HCT116 (cell line): Measurements from ENCODE around the gene HIGD1A. TPM values are rescaled to one million over a fixed set of nuclear protein-coding genes. Genes with fewer than 3 reads are reported as not detected.

Experiments used
- ATAC-seq: fragments of 200-7000 bp; cut with Tn5 transposase; 2 replicates; pipeline ENCODE4 v1.9.1; 2020; ENCODE audit warnings: mild to moderate bottlenecking, moderate library complexity
- BruUV-seq: library from RNA; stranded (reverse); fragments of 400-500 nt; replicated peaks from 2 replicates; lab custom pipeline; 2021; lab: Mats Ljungman, UMichigan
- CTCF ChIA-PET: fragments of 300-600 bp; sonication (Branson Sonifier 250); formaldehyde crosslinking; loops from one replicate; lab custom pipeline; 2021; ENCODE audit warnings: antibody characterized with exemption; lab: Charles Lee
- POLR2A ChIA-PET: fragments of 300-600, 350-600 bp; sonication (Branson Sonifier 250); formaldehyde crosslinking; loops from one replicate; lab custom pipeline; 2021; ENCODE audit warnings: antibody characterized with exemption; lab: Charles Lee
- RAD21 ChIA-PET, 2 experiments: fragments of 300-600 bp; sonication (Branson Sonifier 250); formaldehyde crosslinking; loops; one replicate each; lab custom pipeline; 2023; ENCODE audit warnings: low total read pairs in 2 of 2; ENCODE audit not compliant: uncharacterized antibody in 2 of 2, unreplicated experiment in 2 of 2, low non-redundant PET in 1 of 2; lab: Charles Lee
- DNase-seq: peaks from one replicate; pipeline ENCODE4 v3.0.0-alpha.2; 2010; ENCODE audit warnings: low read depth, low spot score
- H2AFZ ChIP-seq: fragments of 200-600 bp; shearing (Covaris generic), sonication (generic); 2 replicates; pipeline ENCODE4 v1.6.1; 2017; ENCODE audit warnings: low read depth, mixed run types, mixed read lengths, antibody characterized with exemption, low read length; ENCODE audit not compliant: poor library complexity, severe bottlenecking
- H3K27ac ChIP-seq: 2 replicates; pipeline ENCODE4 v1.5.1; 2012; ENCODE audit warnings: low read depth, low read length
- H3K27me3 ChIP-seq: fragments of 200-600 bp; sonication (generic); 2 replicates; pipeline ENCODE4 v1.6.1; 2016; ENCODE audit warnings: mixed run types, low read length, mixed read lengths; ENCODE audit not compliant: insufficient read depth
- H3K36me3 ChIP-seq, 2 experiments: fragments of 200-500 bp in 1 of 2; fragments of 200-600 bp in 1 of 2; sonication (Bioruptor generic) in 1 of 2; sonication (generic) in 1 of 2; 2 replicates each; pipeline versions ENCODE4 v1.5.1 to v1.6.1; 2014 to 2016; ENCODE audit warnings: low read length in 2 of 2, inconsistent platforms in 1 of 2, mixed read lengths in 1 of 2, mixed run types in 1 of 2; ENCODE audit not compliant: insufficient read depth in 2 of 2, control insufficient read depth in 1 of 2
- H3K4me1 ChIP-seq, 2 experiments: fragments of 200-600 bp in 1 of 2; sonication (generic) in 1 of 2; 2 replicates each; pipeline versions ENCODE4 v1.5.1 to v1.6.1; 2012 to 2017; ENCODE audit warnings: low read length in 2 of 2, inconsistent platforms in 1 of 2, mild to moderate bottlenecking in 1 of 2, mixed read lengths in 1 of 2, mixed run types in 1 of 2, moderate library complexity in 1 of 2; ENCODE audit not compliant: insufficient read depth in 2 of 2, control insufficient read depth in 1 of 2
- H3K4me2 ChIP-seq: fragments of 200-600 bp; sonication (generic); 2 replicates; pipeline ENCODE4 v1.6.1; 2017; ENCODE audit warnings: mixed run types, low read length, mixed read lengths
- H3K4me3 ChIP-seq, 2 experiments: fragments of 200-600 bp in 1 of 2; sonication (generic) in 1 of 2; replicated peaks in 1 of 2; 2 replicates each; pipeline ENCODE4 v1.5.1; 2011 to 2016; ENCODE audit warnings: low read length in 2 of 2, control low read depth in 1 of 2, low read depth in 1 of 2, mild to moderate bottlenecking in 1 of 2, mixed read lengths in 1 of 2, mixed run types in 1 of 2
- H3K79me2 ChIP-seq: fragments of 200-600 bp; sonication (generic); 2 replicates; pipeline ENCODE4 v1.6.1; 2017; ENCODE audit warnings: mild to moderate bottlenecking, mixed run types, low read length, moderate library complexity, mixed read lengths; ENCODE audit not compliant: insufficient read depth
- H3K9ac ChIP-seq: fragments of 200-600 bp; sonication (generic); 2 replicates; pipeline ENCODE4 v1.6.1; 2016; ENCODE audit warnings: low read length, mixed read lengths
- H3K9me2 ChIP-seq: fragments of 200-600 bp; sonication (generic), shearing (Covaris generic); 2 replicates; pipeline ENCODE4 v1.6.1; 2017; ENCODE audit warnings: mixed run types, mild to moderate bottlenecking, moderate library complexity; ENCODE audit not compliant: insufficient read depth
- H3K9me3 ChIP-seq, 2 experiments: fragments of 200-500 bp in 1 of 2; fragments of 200-600 bp in 1 of 2; sonication (Bioruptor generic) in 1 of 2; sonication (generic) in 1 of 2; 2 replicates each; pipeline ENCODE4 v1.6.1; 2014 to 2017; ENCODE audit warnings: low read length in 2 of 2, mixed read lengths in 2 of 2, inconsistent platforms in 1 of 2, low read depth in 1 of 2, mild to moderate bottlenecking in 1 of 2, mixed run types in 1 of 2, moderate library complexity in 1 of 2; ENCODE audit not compliant: control insufficient read depth in 1 of 2, insufficient read depth in 1 of 2
- H4K20me1 ChIP-seq: fragments of 200-600 bp; sonication (generic), shearing (Covaris generic); 2 replicates; pipeline ENCODE4 v1.6.1; 2017; ENCODE audit warnings: mixed run types, mild to moderate bottlenecking, moderate library complexity; ENCODE audit not compliant: insufficient read depth
- CEBPB ChIP-seq: IDR thresholded peaks from 2 replicates; pipeline ENCODE4 v1.6.1; 2012; ENCODE audit warnings: low read depth
- ELF1 ChIP-seq: IDR thresholded peaks from 2 replicates; pipeline ENCODE4 v1.6.1; 2012; ENCODE audit warnings: low read depth, borderline replicate concordance
- EZH2phosphoT487 ChIP-seq: fragments of 200-600 bp; IDR thresholded peaks from 2 replicates; pipeline ENCODE4 v1.6.1; 2018; ENCODE audit warnings: antibody characterized with exemption, borderline replicate concordance
- FOSL1 ChIP-seq: IDR thresholded peaks from 2 replicates; pipeline ENCODE4 v1.6.1; 2012; ENCODE audit warnings: low read depth
- SIN3A ChIP-seq: IDR thresholded peaks from 2 replicates; pipeline ENCODE4 v1.6.1; 2012; ENCODE audit warnings: low read depth
- SRF ChIP-seq: IDR thresholded peaks from 2 replicates; pipeline ENCODE4 v1.6.1; 2012; ENCODE audit warnings: low read depth
- TCF7L2 ChIP-seq: IDR thresholded peaks from 2 replicates; pipeline ENCODE4 v1.7.0; 2011; ENCODE audit warnings: borderline replicate concordance, inconsistent platforms; ENCODE audit not compliant: insufficient read depth, insufficient read length; ENCODE audit errors: extremely low read depth
- YY1 ChIP-seq: IDR thresholded peaks from 2 replicates; pipeline ENCODE4 v1.6.1; 2011; ENCODE audit warnings: low read length, low read depth, moderate library complexity, mild to moderate bottlenecking; ENCODE audit not compliant: insufficient replicate concordance; ENCODE audit errors: extremely low read depth
- ZFX ChIP-seq: fragments of 450-650 bp; IDR thresholded peaks from 2 replicates; pipeline ENCODE4 v1.6.1; 2017
- ZNF274 ChIP-seq: fragments of 200-500 bp; sonication (Bioruptor generic); IDR thresholded peaks from 2 replicates; pipeline ENCODE4 v1.6.1; 2014; ENCODE audit warnings: mild to moderate bottlenecking, low read depth, low read length, inconsistent platforms
- intact Hi-C: fragments of 100-400 bp; cut with micrococcal nuclease; formaldehyde crosslinking; loops from 2 replicates; pipeline ENCODE4 v1.10.0; 2022
- total RNA-seq: library from RNA; stranded (reverse); gene quantifications from one replicate; pipeline ENCODE4 v1.2.1, GENCODE V29; 2021; ENCODE audit not compliant: unreplicated experiment
- TF ChIP-seq, protein P1 (sequence below), 3 experiments: fragments of 200-600 bp in 1 of 3; sonication (generic) in 1 of 3; IDR thresholded peaks in 2 of 3; conservative IDR thresholded peaks in 1 of 3; 2 replicates each; pipeline ENCODE4 v1.5.1; 2012 to 2017; ENCODE audit warnings: low read depth in 2 of 3, low read length in 2 of 3, antibody characterized with exemption in 1 of 3, borderline replicate concordance in 1 of 3, control low read depth in 1 of 3, mild to moderate bottlenecking in 1 of 3, mixed read lengths in 1 of 3, mixed run types in 1 of 3, moderate library complexity in 1 of 3; ENCODE audit not compliant: insufficient read depth in 1 of 3

Gene HIGD1A
- total RNA-seq, 1 experiment from 2014 or later = 71.2 TPM

- Histone ChIP-seq H4K20me1 (no peaks in the 10 kb centered on the region), H3K9me2 (no peaks in the 10 kb centered on the region), H3K36me3 (no peaks in the 10 kb centered on the region), H2AFZ (no peak overlapping the region), H3K9me3 (no peaks in the 10 kb centered on the region), H3K4me3 (no peak overlapping the region), H3K27ac (no peak overlapping the region), H3K9ac (no peak overlapping the region), H3K79me2 (no peaks in the 10 kb centered on the region), H3K4me2 (no peak overlapping the region), H3K4me1 (peaks cover 2 to 15% of the 10 kb centered on the region in 2 experiments; a peak in 2 of 4 replicates), H3K27me3 (no peaks in the 10 kb centered on the region)
- CTCF ChIA-PET = interaction anchor here (0.6 to 3.2 kb wide), 2 partner anchors 11 to 73 kb away, joined by 3 to 20 read pairs; no protein-coding TSS in a partner anchor
- TF ChIP-seq, protein P1, sequence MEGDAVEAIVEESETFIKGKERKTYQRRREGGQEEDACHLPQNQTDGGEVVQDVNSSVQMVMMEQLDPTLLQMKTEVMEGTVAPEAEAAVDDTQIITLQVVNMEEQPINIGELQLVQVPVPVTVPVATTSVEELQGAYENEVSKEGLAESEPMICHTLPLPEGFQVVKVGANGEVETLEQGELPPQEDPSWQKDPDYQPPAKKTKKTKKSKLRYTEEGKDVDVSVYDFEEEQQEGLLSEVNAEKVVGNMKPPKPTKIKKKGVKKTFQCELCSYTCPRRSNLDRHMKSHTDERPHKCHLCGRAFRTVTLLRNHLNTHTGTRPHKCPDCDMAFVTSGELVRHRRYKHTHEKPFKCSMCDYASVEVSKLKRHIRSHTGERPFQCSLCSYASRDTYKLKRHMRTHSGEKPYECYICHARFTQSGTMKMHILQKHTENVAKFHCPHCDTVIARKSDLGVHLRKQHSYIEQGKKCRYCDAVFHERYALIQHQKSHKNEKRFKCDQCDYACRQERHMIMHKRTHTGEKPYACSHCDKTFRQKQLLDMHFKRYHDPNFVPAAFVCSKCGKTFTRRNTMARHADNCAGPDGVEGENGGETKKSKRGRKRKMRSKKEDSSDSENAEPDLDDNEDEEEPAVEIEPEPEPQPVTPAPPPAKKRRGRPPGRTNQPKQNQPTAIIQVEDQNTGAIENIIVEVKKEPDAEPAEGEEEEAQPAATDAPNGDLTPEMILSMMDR (IDR thresholded peaks at IDR 0.05 in 2 of 3, conservative IDR thresholded peaks at IDR 0.05 in 1 of 3; ENCODE audit: borderline replicate concordance in 1 of 3, insufficient read depth in 1 of 3, low read depth in 2 of 3, low read length in 2 of 3) = peak in 1 of 3 experiments; percentile 7; a peak in 1 of 6 replicates
- no peak for TF ChIP-seq EZH2phosphoT487
- intact Hi-C loops = no loop called here
- RAD21 ChIA-PET = no interaction called here
- POLR2A ChIA-PET = interaction anchor here (1.4 kb wide), 1 partner anchor 15 kb away, joined by 6 read pairs; the partner anchor contains the start of gene HIGD1A
- DNase-seq = no peak
- no TSS peak for BruUV-seq
- peak; percentile 78 for ATAC-seq
These were observed 15.2 kb upstream of the HIGD1A start for GRCh38 chr3:42819351-42819965.

DNA sequence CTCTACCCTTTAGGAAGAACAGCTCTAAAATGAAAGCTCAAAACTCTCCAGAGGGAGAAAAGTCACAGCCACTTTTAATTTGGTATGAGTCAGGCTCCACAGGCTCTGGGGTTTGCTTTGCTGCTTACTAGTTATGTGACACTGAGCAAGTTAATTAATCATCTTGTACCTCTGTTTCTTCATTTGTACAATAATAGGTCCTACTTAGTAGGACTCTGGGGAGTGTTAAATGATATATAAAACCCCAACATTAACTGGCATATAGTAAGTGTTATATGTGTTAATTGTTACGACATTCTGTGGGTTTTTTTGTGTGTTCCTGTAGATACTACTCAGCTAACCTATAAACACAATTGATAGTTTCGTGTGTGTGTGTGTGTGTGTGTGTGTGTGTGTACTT, 11.5 kb upstream of the HIGD1A start:
- no peak overlapping the region for H2AFZ ChIP-seq
- DNase-seq (no peak), ATAC-seq (no peak)
- no peaks in the 10 kb centered on the region for H3K9me2 ChIP-seq
- H3K9ac ChIP-seq = no peak overlapping the region
- no peaks in the 10 kb centered on the region for H3K79me2 ChIP-seq
- peaks cover 2 to 7% of the 10 kb centered on the region in 2 experiments; a peak in 2 of 4 replicates for H3K4me1 ChIP-seq
- BruUV-seq = no TSS peak
- no peak overlapping the region for H3K4me2 ChIP-seq
- no peaks in the 10 kb centered on the region for H3K27me3 ChIP-seq
- ChIA-PET CTCF (no interaction called here), RAD21 (no interaction called here), POLR2A (interaction anchor here (1.0 kb wide), 1 partner anchor 11 kb away, joined by 6 read pairs; the partner anchor contains the start of gene HIGD1A)
- intact Hi-C loops = no loop called here
- no peak overlapping the region for H3K27ac ChIP-seq
- no peaks in the 10 kb centered on the region for H3K36me3 ChIP-seq
- H3K4me3 ChIP-seq = no peak overlapping the region
- H3K9me3 ChIP-seq = no peaks in the 10 kb centered on the region
- H4K20me1 ChIP-seq = no peaks in the 10 kb centered on the region
- TF ChIP-seq FOSL1 (no peak), CEBPB (no peak), ZNF274 (no peak), EZH2phosphoT487 (no peak), SRF (no peak), ZFX (no peak), TCF7L2 (no peak), YY1 (no peak), ELF1 (no peak), SIN3A (no peak)
- TF ChIP-seq, protein P1 (IDR thresholded peaks at IDR 0.05 in 2 of 3, conservative IDR thresholded peaks at IDR 0.05 in 1 of 3; ENCODE audit: borderline replicate concordance in 1 of 3, insufficient read depth in 1 of 3, low read depth in 2 of 3, low read length in 2 of 3) = no peak
